GM19328 (cell line): ENCODE results near the gene DEF6.
"Not testable (repeated sequence)": the region's sequence is repeated elsewhere in the genome, so short reads cannot be mapped to it uniquely, and the experiment has no call there.

Source experiments
- ATAC-seq: cut with Tn5 transposase; IDR thresholded peaks from one replicate; pipeline ENCODE4 v1.9.1; 2021; ENCODE audit warnings: mild to moderate bottlenecking, moderate library complexity; ENCODE audit not compliant: unreplicated experiment

The DEF6 gene

GRCh38 chr6:35309611-35310264, 12.1 kb downstream of the DEF6 start:
- ATAC-seq: no peak

- no peak for ATAC-seq
These were observed 12.7 kb downstream of the DEF6 start for GRCh38 chr6:35310265-35310831.

- no peak for ATAC-seq
These were observed 13.9 kb downstream of the DEF6 start for GRCh38 chr6:35311390-35312075.

GRCh38 chr6:35312076-35312800, 14.6 kb downstream of the DEF6 start:
- ATAC-seq: no peak

- no peak for ATAC-seq
These were observed 15.2 kb downstream of the DEF6 start for GRCh38 chr6:35312807-35313206.

- no peak for ATAC-seq
These were observed 20.0 kb downstream of the DEF6 start for GRCh38 chr6:35317483-35318195.

- ATAC-seq: no peak
These were observed 20.9 kb downstream of the DEF6 start for GRCh38 chr6:35318196-35319171.

GRCh38 chr6:35319346-35320030, 21.9 kb downstream of the DEF6 start:
- no peak for ATAC-seq

GRCh38 chr6:35320031-35320410, 22.4 kb downstream of the DEF6 start:
- no peak for ATAC-seq

GRCh38 chr6:35321091-35321490, 23.5 kb downstream of the DEF6 start:
- ATAC-seq: no peak

GRCh38 chr6:35327349-35328027, 29.9 kb downstream of the DEF6 start:
- ATAC-seq: no peak

GRCh38 chr6:35328108-35328723, 30.6 kb downstream of the DEF6 start:
- no peak for ATAC-seq

- not testable (repeated sequence) for ATAC-seq
These were observed 31.3 kb downstream of the DEF6 start for GRCh38 chr6:35328965-35329364.

- no peak for ATAC-seq
These were observed 33.0 kb downstream of the DEF6 start for GRCh38 chr6:35330541-35331119.

GRCh38 chr6:35332074-35332887, 34.7 kb downstream of the DEF6 start:
- not testable (repeated sequence) for ATAC-seq

- ATAC-seq: no peak
These were observed 43.9 kb downstream of the DEF6 start for GRCh38 chr6:35341557-35341956.
